Stomach (tissue), 9 donors: ENCODE data around the gene HEMK1. TPM values are rescaled to one million over a fixed set of nuclear protein-coding genes. Genes with fewer than 3 reads are reported as not detected.
A peak's percentile ranks its signal among the peaks of the same experiment; 100 is the strongest.

ENCODE experiments used
- DNase-seq, 2 donors: peaks; one replicate each; pipeline versions ENCODE4 v3.0.0 to v3.0.0-alpha.2; 2013 to 2019
- H3K27ac ChIP-seq, 5 donors: fragments of 200-600 bp in 4 of 5; sonication (generic) in 4 of 5; one replicate each; pipeline ENCODE4 v1.5.1; 2013 to 2019; ENCODE audit warnings: mild to moderate bottlenecking in 1 of 5, moderate library complexity in 1 of 5
- H3K27me3 ChIP-seq, 3 donors: fragments of 200-600 bp; sonication (generic); one replicate each; pipeline ENCODE4 v1.5.1; 2017 to 2019; ENCODE audit warnings: mixed run types in 1 of 3
- H3K36me3 ChIP-seq, 4 donors: fragments of 200-600 bp; sonication (generic); 1 replicate in 3 of 4; 2 replicates in 1 of 4; pipeline ENCODE4 v1.5.1; 2016 to 2019
- H3K4me1 ChIP-seq, 4 donors: fragments of 200-600 bp; sonication (generic); one replicate each; pipeline ENCODE4 v1.5.1; 2016 to 2019
- H3K4me3 ChIP-seq, 4 donors: fragments of 200-600 bp; sonication (generic) in 3 of 4; one replicate each; pipeline ENCODE4 v1.5.1; 2016 to 2019; ENCODE audit warnings: mild to moderate bottlenecking in 1 of 4
- H3K9me3 ChIP-seq, 4 donors: fragments of 200-600 bp; sonication (generic); one replicate each; pipeline ENCODE4 v1.5.1; 2016 to 2019
- CTCF ChIP-seq, 7 experiments: fragments of 450-650 bp in 4 of 7; fragments of 200-600 bp in 3 of 7; sonication (generic) in 3 of 7; IDR thresholded peaks; one replicate each; pipeline ENCODE4 v1.5.1; 2016 to 2019; ENCODE audit warnings: antibody characterized with exemption in 7 of 7, control low read depth in 2 of 7, mild to moderate bottlenecking in 1 of 7
- EP300 ChIP-seq: sonication (generic); formaldehyde crosslinking; IDR thresholded peaks from one replicate; pipeline ENCODE4 v1.6.1; 2017; ENCODE audit warnings: antibody characterized with exemption
- POLR2A ChIP-seq, 4 donors: fragments of 450-650 bp; IDR thresholded peaks; one replicate each; pipeline ENCODE4 v1.6.1; 2016; ENCODE audit warnings: antibody characterized with exemption in 4 of 4, control low read depth in 2 of 4, mild to moderate bottlenecking in 1 of 4, moderate library complexity in 1 of 4
- POLR2AphosphoS5 ChIP-seq, 3 donors: sonication (generic); formaldehyde crosslinking; IDR thresholded peaks; one replicate each; pipeline ENCODE4 v1.6.1; 2016; ENCODE audit warnings: antibody characterized with exemption in 3 of 3
- WGBS, 5 donors: extraction: QIAGEN DNeasy Blood & Tissue Kit in 3 of 5; methylation state at CpG; one replicate each; pipeline versions ENCODE4 v1.1.5 to v1.1.7; 2013 to 2018; 5-methylcytosine and 5-hydroxymethylcytosine counted together
- intact Hi-C: fragments of 100-400 bp; cut with DNase I; formaldehyde crosslinking; loops from one replicate; pipeline ENCODE4 v1.15.1; 2023; ENCODE audit warnings: low total_unique reads
- polyA plus RNA-seq, 3 donors: library from polyadenylated mRNA; stranded (reverse); fragments of 200-250 nt; gene quantifications; one replicate each; pipeline ENCODE4 v1.2.3, GENCODE V29; 2013
- total RNA-seq, 5 donors: library from RNA; depleted of rRNA; stranded (reverse); fragments of >200 nt; gene quantifications; one replicate each; pipeline versions ENCODE4 v1.1.0 to v1.2.3, GENCODE V29; 2014 to 2016
- donor health status: healthy with polysubstance abuse.
- donor health status: Bipolar disorder and iron deficiency.
- donor health status: healthy.

The HEMK1 gene
- total and polyA plus RNA-seq, 8 donors: 5.8 to 24.8 (median 13.7) TPM

DNA sequence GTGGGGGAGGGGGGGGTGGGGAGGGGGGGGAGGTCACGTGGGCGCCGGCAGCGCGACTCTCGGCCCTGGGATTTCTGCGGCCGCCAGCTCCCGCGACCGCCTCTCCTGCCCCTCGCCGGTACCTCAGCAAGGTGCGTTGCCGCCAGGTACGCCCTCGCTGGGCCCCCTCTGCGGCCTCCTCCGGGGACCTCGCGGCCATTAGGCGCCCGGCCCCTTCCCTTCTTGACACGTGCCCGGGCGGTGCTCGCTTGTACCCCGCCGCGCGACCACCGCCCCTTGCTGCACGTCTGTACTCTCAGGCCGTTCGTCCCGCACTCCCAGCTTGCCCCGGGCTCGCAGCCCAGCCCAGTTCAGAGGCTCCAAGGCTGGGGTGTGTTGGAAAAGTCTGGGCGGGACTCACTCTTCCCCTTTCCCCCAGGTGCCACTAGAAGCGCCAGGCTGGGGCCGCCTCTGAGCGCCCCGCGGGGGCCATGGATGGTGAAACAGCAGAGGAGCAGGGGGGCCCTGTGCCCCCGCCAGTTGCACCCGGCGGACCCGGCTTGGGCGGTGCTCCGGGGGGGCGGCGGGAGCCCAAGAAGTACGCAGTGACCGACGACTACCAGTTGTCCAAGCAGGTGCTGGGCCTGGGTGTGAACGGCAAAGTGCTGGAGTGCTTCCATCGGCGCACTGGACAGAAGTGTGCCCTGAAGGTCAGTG, 47.9 kb downstream of the HEMK1 start, which contains the start of gene MAPKAPK3:
TSS of gene MAPKAPK3 (plus strand) at position 56 of the 696 bp plus-strand sequence. CDS start at position 471, 415 bp downstream.
- Histone ChIP-seq H3K27ac (peak within 1 kb of the TSS; percentile 89 to 97 (median 94)), H3K36me3 (peaks cover 0 to 5% (median 2%) of the 10 kb centered on the region in 4 donors), H3K4me1 (peaks cover 38 to 81% (median 63%) of the 10 kb centered on the region in 4 donors), H3K9me3 (no peaks in the 10 kb centered on the region), H3K27me3 (no peaks in the 10 kb centered on the region), H3K4me3 (peak within 1 kb of the TSS; percentile 63 to 95 (median 84))
- 0 to 1% (median 0%) methylated on average over 30 to 56 of the region's 58 CpGs for WGBS, 5 donors
- TF ChIP-seq POLR2A (IDR thresholded peaks at IDR 0.05): no peak
- TF ChIP-seq EP300: no peak
- TF ChIP-seq POLR2AphosphoS5 (IDR thresholded peaks at IDR 0.05): no peak
- no peak for TF ChIP-seq CTCF (IDR thresholded peaks at IDR 0.05)
- peak; percentile 57 to 85 for DNase-seq
- intact Hi-C loops: no loop called here

GRCh38 chr3:50617911-50618481, 48.7 kb downstream of the HEMK1 start:
- Histone ChIP-seq H3K4me1 (peaks cover 38 to 79% (median 56%) of the 10 kb centered on the region in 4 donors), H3K4me3 (peak overlapping the region; percentile 63 to 95 (median 84)), H3K9me3 (no peaks in the 10 kb centered on the region), H3K27ac (peak overlapping the region; percentile 89 to 97 (median 94)), H3K27me3 (no peaks in the 10 kb centered on the region), H3K36me3 (peaks cover 0 to 13% (median 5%) of the 10 kb centered on the region in 4 donors)
- intact Hi-C loops: no loop called here
- no peak for DNase-seq
- 24 to 40% (median 37%) methylated on average over 1 to 6 of the region's 6 CpGs for WGBS, 5 donors
- TF ChIP-seq EP300 (no peak), CTCF (IDR thresholded peaks at IDR 0.05) (no peak), POLR2A (IDR thresholded peaks at IDR 0.05) (no peak), POLR2AphosphoS5 (IDR thresholded peaks at IDR 0.05) (no peak)

- Histone ChIP-seq H3K4me3 (no peak overlapping the region), H3K36me3 (peaks cover 0 to 14% (median 5%) of the 10 kb centered on the region in 4 donors), H3K27me3 (no peaks in the 10 kb centered on the region), H3K4me1 (peaks cover 56 to 90% (median 57%) of the 10 kb centered on the region in 4 donors), H3K27ac (peak overlapping the region in 4 of 5 donors; percentile 25 to 97 (median 61)), H3K9me3 (no peaks in the 10 kb centered on the region)
- TF ChIP-seq EP300: no peak
- no peak for TF ChIP-seq POLR2AphosphoS5 (IDR thresholded peaks at IDR 0.05)
- no peak for TF ChIP-seq CTCF (IDR thresholded peaks at IDR 0.05)
- TF ChIP-seq POLR2A (IDR thresholded peaks at IDR 0.05): no peak
- no peak for DNase-seq
- 64 to 97% (median 89%) methylated on average over 1 of the region's 1 CpG for WGBS, 5 donors
- intact Hi-C loops: loop anchor here (10.0 kb wide), 1 partner anchor 764 kb away; the partner anchor contains the start of gene MANF
These were observed 51.1 kb downstream of the HEMK1 start for GRCh38 chr3:50620420-50620819.

GRCh38 chr3:50620820-50621219, 51.5 kb downstream of the HEMK1 start:
- intact Hi-C loops: loop anchor here (10.0 kb wide), 1 partner anchor 764 kb away; the partner anchor contains the start of gene MANF
- 49 to 62% (median 52%) methylated on average over 4 of the region's 4 CpGs for WGBS, 5 donors
- Histone ChIP-seq H3K4me1 (peaks cover 54 to 90% (median 55%) of the 10 kb centered on the region in 4 donors), H3K9me3 (no peaks in the 10 kb centered on the region), H3K27ac (peak overlapping the region in 3 of 5 donors; percentile 28 to 97 (median 94)), H3K27me3 (no peaks in the 10 kb centered on the region), H3K36me3 (peaks cover 0 to 14% (median 5%) of the 10 kb centered on the region in 4 donors), H3K4me3 (no peak overlapping the region)
- TF ChIP-seq EP300 (no peak), POLR2A (IDR thresholded peaks at IDR 0.05) (no peak), POLR2AphosphoS5 (IDR thresholded peaks at IDR 0.05) (no peak), CTCF (IDR thresholded peaks at IDR 0.05) (no peak)
- no peak for DNase-seq
